RWPE2 (cell line): ENCODE measurements around the gene CLPTM1.

Experiments
- ATAC-seq: fragments of 200-7000 bp; cut with Tn5 transposase; 3 replicates; pipeline ENCODE4 v1.9.1; 2021; ENCODE audit warnings: low read depth
- DNase-seq: peaks from one replicate; pipeline ENCODE4 v3.0.0-alpha.2; 2020; ENCODE audit warnings: low spot score
- H3K27ac ChIP-seq: fragments of 450-650 bp; 2 replicates; pipeline ENCODE4 v1.5.1; 2017; ENCODE audit warnings: mild to moderate bottlenecking; ENCODE audit not compliant: poor library complexity, severe bottlenecking
- H3K27me3 ChIP-seq: fragments of 250-450 bp; sonication (Bioruptor Pico); 2 replicates; pipeline ENCODE4 v1.5.1; 2021; ENCODE audit warnings: mild to moderate bottlenecking, moderate library complexity; ENCODE audit not compliant: insufficient read depth, poor library complexity, severe bottlenecking
- H3K36me3 ChIP-seq: fragments of 250-450 bp; sonication (Bioruptor Pico); 2 replicates; pipeline ENCODE4 v1.5.1; 2020; ENCODE audit warnings: low read depth, mild to moderate bottlenecking, moderate library complexity
- H3K4me1 ChIP-seq: fragments of 250-450 bp; sonication (Bioruptor Pico); 2 replicates; pipeline ENCODE4 v1.5.1; 2021; ENCODE audit warnings: mild to moderate bottlenecking, moderate library complexity; ENCODE audit not compliant: insufficient read depth, poor library complexity, severe bottlenecking
- H3K4me3 ChIP-seq: fragments of 250-450 bp; sonication (Bioruptor Pico); 2 replicates; pipeline ENCODE4 v1.5.1; 2021; ENCODE audit warnings: mild to moderate bottlenecking, moderate library complexity; ENCODE audit not compliant: severe bottlenecking
- H3K9me3 ChIP-seq: fragments of 250-450 bp; sonication (Bioruptor Pico); 2 replicates; pipeline ENCODE4 v1.5.1; 2021; ENCODE audit warnings: mild to moderate bottlenecking, moderate library complexity; ENCODE audit not compliant: severe bottlenecking
- CTCF ChIP-seq: fragments of 450-650 bp; IDR thresholded peaks from one replicate; pipeline ENCODE4 v1.5.1; 2017; ENCODE audit warnings: mild to moderate bottlenecking, moderate library complexity; ENCODE audit not compliant: poor library complexity, severe bottlenecking

CLPTM1 gene

DNA sequence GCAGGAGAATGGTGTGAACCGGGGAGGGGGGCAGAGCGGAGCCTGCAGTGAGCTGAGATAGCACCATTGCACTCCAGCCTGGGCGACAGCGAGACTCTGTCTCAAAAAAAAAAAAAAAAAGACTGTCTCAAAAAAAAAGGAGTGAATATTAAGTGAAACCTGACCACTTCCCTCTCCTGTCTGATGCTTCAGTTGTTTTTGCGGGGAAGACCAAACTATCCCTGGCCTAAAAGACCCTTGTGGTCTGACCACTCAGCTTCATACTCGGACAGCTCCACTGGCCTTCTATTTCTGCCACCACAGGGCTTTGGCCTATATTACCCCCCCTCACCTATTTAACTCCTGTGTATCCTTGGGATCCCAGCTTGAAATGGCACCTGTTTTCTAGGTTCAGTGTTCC lies 85.9 kb downstream of the CLPTM1 start:
- Histone ChIP-seq H3K36me3 (peaks cover 64% of the 10 kb centered on the region), H3K27ac (no peak overlapping the region), H3K9me3 (no peaks in the 10 kb centered on the region), H3K27me3 (no peaks in the 10 kb centered on the region), H3K4me1 (no peaks in the 10 kb centered on the region), H3K4me3 (no peak overlapping the region)
- ATAC-seq: no peak
- no peak for DNase-seq
- TF ChIP-seq CTCF: no peak
